Keratinocyte (primary cell): Measurements from ENCODE around the gene CLIC3.

ENCODE experiments used
- EZH2 ChIP-seq: IDR thresholded peaks from one replicate; pipeline ENCODE4 v1.6.1; 2012; ENCODE audit warnings: inconsistent platforms, mild to moderate bottlenecking, low read length, moderate library complexity
- TF ChIP-seq, protein P1 (sequence below), 3 experiments: IDR thresholded peaks in 1 of 3; conservative IDR thresholded peaks in 1 of 3; optimal IDR thresholded peaks in 1 of 3; 2 replicates in 2 of 3; 3 replicates in 1 of 3; pipeline versions ENCODE3 to v1.5.1; 2011; ENCODE audit warnings: low read length in 3 of 3, mild to moderate bottlenecking in 3 of 3, moderate library complexity in 2 of 3, control low read depth in 1 of 3, inconsistent platforms in 1 of 3; ENCODE audit not compliant: insufficient read depth in 2 of 3; ENCODE audit errors: extremely low read depth in 1 of 3

GRCh38 chr9:136988872-136989271 is 7.5 kb downstream of the CLIC3 start:
- TF ChIP-seq, protein P1, sequence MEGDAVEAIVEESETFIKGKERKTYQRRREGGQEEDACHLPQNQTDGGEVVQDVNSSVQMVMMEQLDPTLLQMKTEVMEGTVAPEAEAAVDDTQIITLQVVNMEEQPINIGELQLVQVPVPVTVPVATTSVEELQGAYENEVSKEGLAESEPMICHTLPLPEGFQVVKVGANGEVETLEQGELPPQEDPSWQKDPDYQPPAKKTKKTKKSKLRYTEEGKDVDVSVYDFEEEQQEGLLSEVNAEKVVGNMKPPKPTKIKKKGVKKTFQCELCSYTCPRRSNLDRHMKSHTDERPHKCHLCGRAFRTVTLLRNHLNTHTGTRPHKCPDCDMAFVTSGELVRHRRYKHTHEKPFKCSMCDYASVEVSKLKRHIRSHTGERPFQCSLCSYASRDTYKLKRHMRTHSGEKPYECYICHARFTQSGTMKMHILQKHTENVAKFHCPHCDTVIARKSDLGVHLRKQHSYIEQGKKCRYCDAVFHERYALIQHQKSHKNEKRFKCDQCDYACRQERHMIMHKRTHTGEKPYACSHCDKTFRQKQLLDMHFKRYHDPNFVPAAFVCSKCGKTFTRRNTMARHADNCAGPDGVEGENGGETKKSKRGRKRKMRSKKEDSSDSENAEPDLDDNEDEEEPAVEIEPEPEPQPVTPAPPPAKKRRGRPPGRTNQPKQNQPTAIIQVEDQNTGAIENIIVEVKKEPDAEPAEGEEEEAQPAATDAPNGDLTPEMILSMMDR (optimal IDR thresholded peaks at IDR 0.05 in 1 of 3, IDR thresholded peaks at IDR 0.05 in 1 of 3, conservative IDR thresholded peaks at IDR 0.05 in 1 of 3; ENCODE audit: extremely low read depth in 1 of 3, insufficient read depth in 2 of 3, low read length in 3 of 3): no peak
- TF ChIP-seq EZH2: no peak
